Astrocyte (in vitro differentiated cells and primary cell): ENCODE results near the gene WDR11.

Experiments
- EZH2 ChIP-seq: IDR thresholded peaks from 2 replicates; pipeline ENCODE4 v1.6.1; 2012; ENCODE audit warnings: mild to moderate bottlenecking, low read length, inconsistent platforms; ENCODE audit not compliant: insufficient read depth
- TF ChIP-seq, protein P1 (sequence below): IDR thresholded peaks from 2 replicates; pipeline ENCODE4 v1.5.1; 2011; ENCODE audit warnings: low read depth, mild to moderate bottlenecking, inconsistent platforms, low read length, moderate library complexity; ENCODE audit not compliant: insufficient read depth

DNA sequence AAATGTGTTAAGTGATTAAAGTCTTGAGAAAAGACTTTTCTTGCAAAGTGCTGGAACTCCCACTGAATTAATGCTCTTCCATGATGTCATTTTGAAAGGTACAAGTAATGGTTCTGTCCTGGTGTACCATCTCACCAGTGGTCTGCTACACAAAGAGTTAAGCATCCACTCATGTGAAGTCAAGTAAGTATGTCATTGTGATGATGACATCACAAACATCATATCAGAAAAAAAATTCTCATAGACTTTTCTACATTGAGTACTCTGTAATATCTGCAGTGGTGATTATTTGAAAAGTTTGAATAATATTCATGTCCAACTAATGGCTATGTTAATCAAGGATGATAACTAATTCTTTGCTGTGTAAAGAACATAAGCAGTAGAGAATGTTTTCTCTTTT lies 22.6 kb downstream of the WDR11 start:
- TF ChIP-seq, protein P1, sequence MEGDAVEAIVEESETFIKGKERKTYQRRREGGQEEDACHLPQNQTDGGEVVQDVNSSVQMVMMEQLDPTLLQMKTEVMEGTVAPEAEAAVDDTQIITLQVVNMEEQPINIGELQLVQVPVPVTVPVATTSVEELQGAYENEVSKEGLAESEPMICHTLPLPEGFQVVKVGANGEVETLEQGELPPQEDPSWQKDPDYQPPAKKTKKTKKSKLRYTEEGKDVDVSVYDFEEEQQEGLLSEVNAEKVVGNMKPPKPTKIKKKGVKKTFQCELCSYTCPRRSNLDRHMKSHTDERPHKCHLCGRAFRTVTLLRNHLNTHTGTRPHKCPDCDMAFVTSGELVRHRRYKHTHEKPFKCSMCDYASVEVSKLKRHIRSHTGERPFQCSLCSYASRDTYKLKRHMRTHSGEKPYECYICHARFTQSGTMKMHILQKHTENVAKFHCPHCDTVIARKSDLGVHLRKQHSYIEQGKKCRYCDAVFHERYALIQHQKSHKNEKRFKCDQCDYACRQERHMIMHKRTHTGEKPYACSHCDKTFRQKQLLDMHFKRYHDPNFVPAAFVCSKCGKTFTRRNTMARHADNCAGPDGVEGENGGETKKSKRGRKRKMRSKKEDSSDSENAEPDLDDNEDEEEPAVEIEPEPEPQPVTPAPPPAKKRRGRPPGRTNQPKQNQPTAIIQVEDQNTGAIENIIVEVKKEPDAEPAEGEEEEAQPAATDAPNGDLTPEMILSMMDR = no peak
- TF ChIP-seq EZH2 = no peak
